HEK293T (cell line): ENCODE measurements around the gene CTSE.

Experiments
- CTCF ChIA-PET: fragments of 350-600 bp; formaldehyde crosslinking; extraction: SDS; loops from one replicate; lab custom pipeline; 2021; ENCODE audit warnings: antibody characterized with exemption, inconsistent platforms; lab: Yijun Ruan, JAX
- POLR2A ChIA-PET: fragments of 350-600 bp; formaldehyde crosslinking; extraction: SDS; loops from one replicate; lab custom pipeline; 2020; ENCODE audit warnings: antibody characterized with exemption, inconsistent platforms; lab: Yijun Ruan, JAX
- DNase-seq: peaks from one replicate; pipeline ENCODE4 v3.0.0; 2012; ENCODE audit warnings: mixed read lengths; ENCODE audit errors: extremely low spot score
- ARNT ChIP-seq: fragments of 450-650 bp; IDR thresholded peaks from 2 replicates; pipeline ENCODE4 v1.6.1; 2017; ENCODE audit warnings: mild to moderate bottlenecking
- BHLHE40 ChIP-seq: fragments of 450-650 bp; IDR thresholded peaks from 2 replicates; pipeline ENCODE4 v1.6.1; 2016; ENCODE audit warnings: mild to moderate bottlenecking, moderate library complexity, borderline replicate concordance
- CTBP1 ChIP-seq: fragments of 450-650 bp; IDR thresholded peaks from 2 replicates; pipeline ENCODE4 v1.6.1; 2016; ENCODE audit warnings: borderline replicate concordance
- ELF4 ChIP-seq: fragments of 450-650 bp; IDR thresholded peaks from 2 replicates; pipeline ENCODE4 v1.6.1; 2017; ENCODE audit warnings: antibody characterized with exemption
- FOXA1 ChIP-seq: fragments of 450-650 bp; IDR thresholded peaks from 2 replicates; pipeline ENCODE4 v1.6.1; 2016; ENCODE audit warnings: mild to moderate bottlenecking
- FOXK2 ChIP-seq: fragments of 450-650 bp; IDR thresholded peaks from 2 replicates; pipeline ENCODE4 v1.6.1; 2016; ENCODE audit warnings: mild to moderate bottlenecking
- FOXM1 ChIP-seq: fragments of 450-650 bp; IDR thresholded peaks from 2 replicates; pipeline ENCODE4 v1.6.1; 2017; ENCODE audit warnings: mild to moderate bottlenecking, borderline replicate concordance
- HDGF ChIP-seq: fragments of 450-650 bp; IDR thresholded peaks from 2 replicates; pipeline ENCODE4 v1.6.1; 2017; ENCODE audit warnings: antibody characterized with exemption, borderline replicate concordance
- L3MBTL2 ChIP-seq: fragments of 450-650 bp; conservative IDR thresholded peaks from 2 replicates; pipeline ENCODE4 v1.6.1; 2016; ENCODE audit warnings: mild to moderate bottlenecking
- LEF1 ChIP-seq: fragments of 450-650 bp; IDR thresholded peaks from 2 replicates; pipeline ENCODE4 v1.6.1; 2017; ENCODE audit warnings: mild to moderate bottlenecking, borderline replicate concordance
- NFRKB ChIP-seq: fragments of 450-650 bp; IDR thresholded peaks from 2 replicates; pipeline ENCODE4 v1.6.1; 2016; ENCODE audit warnings: mild to moderate bottlenecking, moderate library complexity
- SP1 ChIP-seq: fragments of 450-650 bp; IDR thresholded peaks from 2 replicates; pipeline ENCODE4 v1.6.1; 2017
- SUZ12 ChIP-seq: fragments of 450-650 bp; IDR thresholded peaks from 2 replicates; pipeline ENCODE4 v1.6.1; 2016; ENCODE audit warnings: mild to moderate bottlenecking
- TARDBP ChIP-seq: fragments of 450-650 bp; IDR thresholded peaks from 2 replicates; pipeline ENCODE4 v1.6.1; 2016
- ZNF384 ChIP-seq: fragments of 450-650 bp; IDR thresholded peaks from 2 replicates; pipeline ENCODE4 v1.6.1; 2016
- TF ChIP-seq, protein P1 (sequence below): fragments of 450-650 bp; IDR thresholded peaks from 2 replicates; pipeline ENCODE4 v1.6.1; 2016

CTSE gene

DNA sequence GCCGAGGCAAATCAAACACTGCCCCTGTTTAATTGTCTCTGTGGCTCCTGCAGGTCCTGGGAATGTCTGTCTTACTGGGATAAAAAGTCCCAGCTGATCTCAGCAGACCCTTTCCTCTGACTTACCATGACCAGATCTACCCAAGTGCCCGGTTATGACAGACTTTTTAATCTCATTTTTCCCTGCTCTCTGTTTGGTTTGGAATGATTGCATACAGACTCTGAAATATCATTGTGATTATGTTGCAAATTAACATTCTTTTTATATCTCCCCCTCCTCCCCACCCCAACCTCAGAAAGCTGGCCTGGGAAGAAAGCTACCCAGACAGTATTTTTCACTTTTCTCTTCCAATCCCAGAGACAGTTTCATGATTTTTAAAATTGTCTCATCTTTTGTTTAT lies 36.8 kb downstream of the CTSE start:
- POLR2A ChIA-PET = no interaction called here
- no peak for TF ChIP-seq FOXK2
- TF ChIP-seq BHLHE40 = no peak
- CTCF ChIA-PET = interaction anchor here (1.5 to 3.6 kb wide), 3 partner anchors 10 to 119 kb away, joined by 3 to 22 read pairs (median 18); no protein-coding TSS in a partner anchor
- DNase-seq = no peak

DNA sequence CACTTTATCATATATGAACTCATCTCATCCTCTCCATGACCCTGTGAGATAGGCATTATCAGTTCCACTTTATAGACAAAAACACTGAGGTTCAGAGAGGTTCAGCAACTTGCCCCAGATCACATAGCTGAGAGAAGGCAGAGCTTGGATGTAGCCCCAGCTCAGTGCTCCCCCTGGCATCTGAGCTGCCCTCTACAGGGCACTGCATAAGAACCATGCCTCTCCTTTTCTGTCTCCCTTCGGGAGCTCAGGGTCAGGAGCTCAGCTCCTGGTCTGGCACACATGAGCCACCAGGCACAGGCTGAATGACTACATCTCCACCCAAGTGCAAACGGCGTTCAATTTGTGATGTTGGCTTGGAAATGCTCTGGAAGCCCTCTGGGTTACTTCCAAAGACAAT lies 37.4 kb downstream of the CTSE start:
- no peak for DNase-seq
- no peak for TF ChIP-seq L3MBTL2
- ChIA-PET POLR2A (no interaction called here), CTCF (interaction anchor here (1.2 to 3.6 kb wide), 3 partner anchors 9 to 327 kb away, joined by 3 to 22 read pairs (median 18); no protein-coding TSS in a partner anchor)

DNA sequence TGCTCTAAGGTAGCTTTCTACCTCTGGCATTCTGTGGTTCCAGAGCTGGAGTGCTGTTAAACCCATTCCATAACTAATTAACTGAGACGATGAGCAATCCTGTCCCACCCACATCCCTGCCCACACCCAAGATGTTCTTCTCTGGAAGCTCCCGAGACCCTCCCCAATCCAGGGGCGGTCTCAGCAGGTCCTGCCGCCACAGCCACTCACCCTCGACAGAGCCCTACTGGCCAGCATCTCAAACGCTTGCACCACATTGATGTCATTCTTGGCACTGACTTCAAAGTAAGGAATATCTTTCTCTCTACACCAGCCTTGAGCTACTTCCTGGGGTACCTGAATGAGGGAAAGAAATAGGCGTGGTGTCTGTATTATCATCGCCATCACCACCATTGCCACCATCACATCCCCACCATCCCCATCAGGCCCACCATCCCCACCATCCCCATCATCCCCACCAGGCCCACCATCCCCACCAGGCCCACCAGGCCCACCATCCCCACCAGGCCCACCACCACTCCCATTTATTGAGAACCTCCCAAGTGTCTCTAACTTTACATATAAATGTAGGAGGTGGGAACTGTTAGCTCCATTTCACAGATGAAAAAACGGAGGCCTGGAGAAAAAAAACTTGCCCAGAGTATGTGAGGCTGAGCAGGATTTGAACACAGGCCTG lies 38.2 kb downstream of the CTSE start:
- TF ChIP-seq BHLHE40 (no peak), FOXM1 (no peak), ELF4 (no peak), NFRKB (no peak), LEF1 (no peak), L3MBTL2 (no peak), FOXA1 (no peak), CTBP1 (no peak), ARNT (no peak), FOXK2 (no peak), HDGF (no peak), SP1 (no peak), TARDBP (no peak), ZNF384 (no peak), SUZ12 (no peak)
- TF ChIP-seq, protein P1, sequence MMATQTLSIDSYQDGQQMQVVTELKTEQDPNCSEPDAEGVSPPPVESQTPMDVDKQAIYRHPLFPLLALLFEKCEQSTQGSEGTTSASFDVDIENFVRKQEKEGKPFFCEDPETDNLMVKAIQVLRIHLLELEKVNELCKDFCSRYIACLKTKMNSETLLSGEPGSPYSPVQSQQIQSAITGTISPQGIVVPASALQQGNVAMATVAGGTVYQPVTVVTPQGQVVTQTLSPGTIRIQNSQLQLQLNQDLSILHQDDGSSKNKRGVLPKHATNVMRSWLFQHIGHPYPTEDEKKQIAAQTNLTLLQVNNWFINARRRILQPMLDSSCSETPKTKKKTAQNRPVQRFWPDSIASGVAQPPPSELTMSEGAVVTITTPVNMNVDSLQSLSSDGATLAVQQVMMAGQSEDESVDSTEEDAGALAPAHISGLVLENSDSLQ = no peak
- POLR2A ChIA-PET = no interaction called here
- CTCF ChIA-PET = interaction anchor here (1.0 to 3.6 kb wide), 4 partner anchors 8 to 326 kb away, joined by 3 to 22 read pairs (median 10); no protein-coding TSS in a partner anchor
- DNase-seq = no peak

DNA sequence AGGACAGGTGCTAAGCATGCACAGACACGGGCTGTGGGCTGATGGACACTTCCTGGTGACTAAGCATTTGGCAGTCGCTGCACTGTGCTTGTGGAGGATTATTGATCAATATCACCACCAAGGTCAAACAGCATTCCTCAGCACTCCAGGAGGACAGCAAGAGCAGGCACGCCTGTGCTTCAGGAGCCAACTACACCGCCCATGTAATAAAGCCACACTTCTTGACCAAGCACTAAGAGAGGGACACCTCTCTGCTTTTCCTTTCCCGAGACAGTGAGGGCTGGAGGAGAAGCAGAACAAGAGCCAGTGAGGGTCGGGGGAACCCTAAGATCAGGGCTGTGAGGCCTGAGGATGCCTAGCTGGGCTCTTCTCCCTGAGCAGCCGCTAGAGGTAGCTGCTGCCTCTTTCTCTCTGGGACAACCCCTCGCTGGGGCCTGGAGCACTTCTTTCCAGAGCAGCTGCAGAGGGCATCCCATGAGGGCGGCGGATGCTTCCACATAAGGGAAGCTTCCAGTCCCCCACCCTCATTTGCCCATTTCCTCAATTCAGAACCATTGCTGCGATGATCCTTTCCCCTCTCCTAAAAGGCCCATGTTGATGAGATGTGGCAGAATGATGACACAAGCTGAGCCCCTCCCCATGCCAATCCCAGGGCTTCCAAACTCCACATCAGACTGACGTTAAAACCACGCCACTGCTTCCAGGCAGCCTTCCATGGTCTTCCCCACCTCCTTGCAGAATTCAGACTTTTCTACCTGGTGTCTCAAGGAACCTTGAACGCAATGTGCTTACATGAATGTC lies 39.6 kb downstream of the CTSE start:
- DNase-seq = peak; percentile 77
- TF ChIP-seq TARDBP (no peak), LEF1 (no peak), SUZ12 (no peak), FOXM1 (no peak), ARNT (no peak), NFRKB (no peak), BHLHE40 (no peak), SP1 (no peak), L3MBTL2 (no peak), ZNF384 (no peak), FOXK2 (no peak), ELF4 (no peak)
- TF ChIP-seq, protein P1 = no peak
- ChIA-PET POLR2A (no interaction called here), CTCF (interaction anchor here (0.7 to 3.6 kb wide), 9 partner anchors 14 to 135 kb away, joined by 3 to 22 read pairs (median 3); no protein-coding TSS in a partner anchor)

DNA sequence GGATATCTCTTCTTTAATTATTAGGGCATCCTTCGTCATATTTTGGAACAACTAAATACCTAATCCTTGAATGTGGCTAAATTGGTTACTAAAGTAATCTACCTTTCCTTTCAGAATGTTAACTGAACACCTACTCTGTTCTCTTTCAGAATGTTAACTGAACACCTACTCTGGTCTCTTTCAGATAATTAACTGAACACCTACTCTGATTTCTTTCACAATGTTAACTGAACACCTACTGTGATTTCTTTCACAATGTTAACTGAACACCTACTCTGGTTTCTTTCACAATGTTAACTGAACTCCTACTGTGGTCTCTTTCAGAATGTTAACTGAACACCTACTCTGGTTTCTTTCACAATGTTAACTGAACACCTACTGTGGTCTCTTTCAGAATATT lies 42.4 kb downstream of the CTSE start:
- CTCF ChIA-PET = no interaction called here

DNA sequence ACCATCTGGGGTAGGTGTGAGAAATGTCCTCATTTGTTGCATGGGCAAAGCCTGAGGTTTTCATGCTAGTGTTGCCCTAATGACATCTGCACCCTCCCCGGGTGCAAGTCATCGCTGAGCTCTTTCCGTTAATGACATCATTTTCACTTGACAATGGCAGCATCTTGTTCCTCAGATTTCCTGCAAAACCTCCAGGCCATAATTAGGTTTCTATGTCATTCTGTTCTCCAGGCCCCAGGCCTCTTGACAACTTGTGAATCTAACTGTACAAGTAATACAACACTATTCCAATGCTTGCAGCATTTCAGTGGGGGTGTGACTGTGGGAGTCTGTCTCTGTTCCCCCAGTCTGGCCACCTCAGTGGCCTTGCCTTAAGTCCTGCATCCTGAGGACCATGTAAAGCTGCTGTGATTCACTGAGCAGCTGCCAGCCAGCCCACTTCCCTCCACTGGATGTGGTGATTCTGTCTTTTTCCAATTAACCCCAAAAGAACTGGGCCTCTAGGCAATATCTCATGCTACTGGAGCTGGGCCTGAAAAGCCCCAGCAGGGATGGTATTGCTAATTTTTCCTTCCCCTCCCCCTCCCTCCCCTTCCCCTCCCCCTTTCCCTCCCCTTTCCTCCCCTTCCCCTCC lies 43.3 kb downstream of the CTSE start:
- POLR2A ChIA-PET = no interaction called here
- no peak for DNase-seq

More for the DNA sequence above, 42.4 kb downstream of the CTSE start:
- POLR2A ChIA-PET = no interaction called here
- no peak for DNase-seq
- TF ChIP-seq NFRKB (no peak), ARNT (no peak), L3MBTL2 (no peak), CTBP1 (no peak), TARDBP (no peak), SUZ12 (no peak)

More for the DNA sequence above, 43.3 kb downstream of the CTSE start:
- TF ChIP-seq FOXK2 (no peak), FOXM1 (no peak), ELF4 (no peak), L3MBTL2 (no peak), TARDBP (no peak), ZNF384 (no peak), FOXA1 (no peak), ARNT (no peak), SUZ12 (no peak)
- TF ChIP-seq, protein P1 = no peak
- CTCF ChIA-PET = interaction anchor here (0.6 to 5.2 kb wide), 2 partner anchors 61 to 323 kb away, joined by 5 to 197 read pairs; no protein-coding TSS in a partner anchor
